Esophagus mucosa (tissue), 1 donor: Measurements from ENCODE around the gene DSG2. TPM values are rescaled to one million over a fixed set of nuclear protein-coding genes. Genes with fewer than 3 reads are reported as not detected.

Experiments used
- ATAC-seq: fragments of 200-7000 bp; cut with Tn5 transposase; one replicate; pipeline ENCODE4 v1.9.1; 2020
- total RNA-seq: library from RNA; stranded (reverse); gene quantifications from one replicate; pipeline ENCODE4 v1.2.4, GENCODE V29; 2023
- donor health status: DM: yes; HTN: yes; CAD: no.

The DSG2 gene
- total RNA-seq, 1 donor from 2014 or later = 22.4 TPM

DNA sequence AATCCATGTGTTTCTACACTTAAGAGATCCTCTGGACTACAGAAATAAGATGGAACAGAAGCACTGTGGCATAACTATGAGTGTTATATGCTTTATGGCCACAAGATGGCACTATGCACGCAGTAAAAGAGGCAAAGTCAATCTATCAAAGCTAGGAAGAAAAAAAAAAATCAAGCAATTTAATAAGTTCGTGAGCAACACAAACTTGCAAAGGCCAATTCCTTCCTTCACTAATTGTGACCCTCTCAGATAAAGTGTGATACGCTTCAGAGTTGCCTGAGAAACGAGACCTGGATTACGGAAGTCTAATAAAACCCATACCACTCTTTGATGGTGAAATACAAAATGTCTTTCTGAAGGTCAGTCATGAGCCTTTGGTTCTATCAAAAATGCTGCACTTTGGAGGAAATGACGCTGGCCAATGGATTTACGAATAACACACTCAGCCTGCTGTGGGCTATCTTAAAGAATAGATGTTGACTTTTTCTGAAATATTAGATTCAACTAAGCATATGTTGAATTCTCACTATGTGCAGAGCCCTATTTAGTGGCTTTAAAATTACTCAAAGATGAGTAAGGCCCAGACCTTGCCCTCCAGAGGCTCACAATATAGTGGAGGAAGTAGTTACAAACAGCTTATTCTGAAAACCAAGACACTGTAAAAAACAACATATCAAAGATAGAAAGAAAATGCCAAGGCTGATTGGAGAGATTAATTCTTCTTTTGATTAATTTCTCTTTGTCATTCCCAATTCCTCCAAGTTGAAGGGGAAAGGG, 58.2 kb downstream of the DSG2 start:
- peak; percentile 87 for ATAC-seq

DNA sequence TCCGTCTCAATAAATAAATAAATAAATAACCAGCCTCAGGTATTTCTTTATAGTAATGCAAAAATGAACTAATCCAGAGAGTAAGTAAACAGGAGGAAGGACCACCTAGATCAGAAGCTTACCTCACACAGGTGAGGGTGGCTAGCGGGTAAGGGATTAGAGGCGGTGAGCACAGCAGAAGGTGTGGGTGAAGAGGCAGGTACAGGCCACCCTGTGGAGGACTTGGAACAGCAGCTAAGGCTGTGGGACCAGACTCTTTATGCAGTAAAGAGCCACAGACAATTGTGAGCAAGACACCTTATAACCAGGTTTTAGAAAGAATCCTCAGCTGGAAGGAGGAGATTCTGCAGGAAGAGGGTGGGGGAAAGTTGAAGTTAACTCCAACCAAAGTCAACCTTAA, 59.5 kb downstream of the DSG2 start:
- peak; percentile 45 for ATAC-seq

DNA sequence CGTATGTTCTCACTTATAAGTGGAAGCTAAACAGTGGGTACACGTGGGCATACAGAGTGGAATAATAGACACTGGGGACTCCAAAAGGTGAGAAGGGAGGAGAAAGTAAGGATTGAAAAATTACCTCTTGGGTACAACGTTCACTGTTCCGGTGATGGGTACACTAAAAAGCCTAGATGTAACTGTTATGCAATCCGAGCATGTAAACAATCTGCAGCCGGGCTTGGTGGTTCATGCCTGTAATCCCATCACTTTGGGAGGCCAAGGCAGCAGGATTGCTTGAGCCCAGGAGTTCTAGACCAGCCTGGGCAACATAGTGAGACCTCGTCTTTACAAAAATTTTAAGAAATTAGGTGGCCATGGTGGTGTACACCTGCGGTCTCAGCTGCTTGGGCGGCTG, 60.6 kb downstream of the DSG2 start:
- ATAC-seq = no peak

DNA sequence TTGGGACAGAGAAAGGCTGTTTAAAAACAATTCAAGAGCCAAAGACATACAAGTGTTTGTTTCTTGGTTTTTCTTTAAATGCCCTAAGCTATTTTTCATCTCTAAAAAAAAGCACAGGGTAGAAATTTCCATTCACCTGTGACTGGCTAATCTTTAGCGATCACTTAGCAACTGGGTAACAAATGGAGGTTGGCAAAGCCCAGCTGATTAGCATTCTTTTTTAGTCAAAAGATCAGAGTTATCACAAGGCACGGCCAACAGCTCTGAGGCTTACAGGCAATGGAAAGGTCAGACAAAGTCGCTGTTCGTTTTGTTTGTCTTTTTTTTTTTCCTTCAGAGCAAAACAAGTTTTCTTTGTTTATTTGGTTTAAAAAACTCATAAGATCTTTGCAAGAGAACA, 64.7 kb downstream of the DSG2 start:
- no peak for ATAC-seq

DNA sequence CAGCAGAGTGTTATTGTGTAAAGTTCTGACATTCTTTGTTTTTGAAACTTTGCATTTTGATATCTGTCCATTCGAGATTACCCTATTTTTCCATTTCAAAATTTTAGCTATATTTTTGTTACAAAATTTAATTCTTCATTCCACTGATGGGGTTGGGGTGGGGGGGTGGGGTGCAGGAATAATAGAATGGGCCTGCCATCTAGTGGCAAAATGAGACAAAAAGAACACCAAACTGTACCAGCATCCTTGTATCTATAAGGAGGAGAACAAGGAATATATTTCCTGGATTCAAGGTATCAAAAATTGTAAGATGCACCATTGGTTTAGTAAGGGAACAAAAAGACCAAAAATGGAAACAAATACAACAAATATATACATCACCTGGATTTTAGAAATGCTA, 65.8 kb downstream of the DSG2 start:
- no peak for ATAC-seq

DNA sequence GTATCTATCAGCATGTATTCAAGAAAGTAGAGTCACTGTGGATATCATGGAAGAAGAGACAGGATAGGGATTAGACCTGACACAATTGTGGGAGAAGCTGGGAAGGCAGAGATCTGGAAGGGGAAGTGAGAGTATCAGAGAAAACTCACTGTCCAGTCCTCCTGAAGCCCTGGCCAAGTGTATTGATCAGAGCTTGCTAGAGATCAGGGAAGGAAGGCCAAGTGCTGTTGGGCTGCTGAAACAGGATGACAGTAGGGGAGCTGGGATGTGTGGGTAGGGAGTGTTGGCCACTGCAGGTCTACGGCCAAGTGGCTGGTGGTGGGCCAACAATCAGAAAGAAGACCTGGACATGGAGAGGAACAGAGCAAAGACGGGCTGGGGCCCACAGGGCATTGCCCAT, 67.4 kb downstream of the DSG2 start:
- ATAC-seq = no peak

DNA sequence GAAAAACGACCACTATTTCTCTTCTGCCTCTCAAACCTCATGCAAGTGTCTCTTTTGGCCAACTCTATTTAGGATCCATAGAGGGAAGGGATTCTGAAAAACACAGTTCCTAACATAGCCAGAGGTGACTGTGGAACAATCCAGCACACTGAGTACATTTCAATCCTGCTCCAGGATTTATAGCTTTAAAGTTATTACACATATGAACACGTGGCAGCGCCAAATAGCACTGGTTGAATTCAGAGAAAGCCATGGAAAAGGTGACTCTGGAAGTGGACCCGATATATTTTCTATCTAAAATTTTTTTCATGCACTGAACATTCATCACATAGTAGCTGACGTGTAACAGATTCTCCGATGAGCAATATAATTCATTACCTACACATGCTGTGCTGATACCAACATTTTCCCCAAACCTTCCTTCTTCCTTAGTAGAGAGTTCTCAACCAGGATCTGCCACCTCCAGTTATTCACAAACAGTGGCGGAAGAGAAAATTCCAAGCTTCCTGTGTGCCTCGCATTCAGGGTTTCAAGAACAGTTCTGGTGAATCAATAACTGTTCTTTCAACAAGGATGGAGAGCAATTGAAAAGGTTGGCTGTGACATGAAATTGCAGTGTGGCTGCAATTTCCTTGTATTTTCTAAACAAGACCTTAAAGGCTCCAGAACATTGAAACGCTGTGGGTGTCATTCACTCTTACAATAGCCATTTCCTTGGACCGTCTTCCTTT, 68.0 kb downstream of the DSG2 start:
- ATAC-seq = no peak

DNA sequence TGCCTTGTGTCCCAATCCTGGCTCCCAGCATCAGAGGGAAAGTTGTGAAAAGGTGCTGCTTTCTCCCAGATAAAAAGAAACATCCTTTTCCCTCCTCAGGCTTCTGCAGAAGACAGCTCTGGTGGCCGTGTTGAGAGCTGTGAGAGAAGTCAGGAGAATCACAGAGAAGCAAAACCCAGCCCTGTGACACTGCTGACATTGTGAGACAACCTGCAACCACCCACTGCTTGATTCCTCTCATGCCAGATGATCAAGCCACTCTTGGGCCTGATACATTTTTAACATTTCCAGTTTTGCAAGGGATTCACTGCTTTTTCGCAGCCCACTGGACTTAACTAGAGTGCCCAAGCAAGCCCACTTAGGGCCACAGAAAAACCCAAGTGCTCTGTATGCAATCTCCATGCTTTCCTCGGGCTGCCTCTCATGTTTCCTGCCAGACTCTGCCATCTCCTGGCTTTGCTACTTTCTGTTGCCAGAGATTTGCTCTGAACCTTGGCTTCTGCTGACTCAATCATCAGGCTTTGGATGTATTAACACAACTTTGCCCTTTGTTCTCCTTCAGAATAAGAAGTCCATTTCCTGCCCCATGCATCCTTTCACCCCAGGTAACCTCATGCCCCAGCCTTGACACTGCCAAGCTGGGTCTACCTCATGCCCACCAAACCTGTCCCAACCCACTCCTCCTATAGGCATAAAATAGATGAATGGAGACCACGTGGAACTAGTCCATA, 68.8 kb downstream of the DSG2 start:
- ATAC-seq = no peak

DNA sequence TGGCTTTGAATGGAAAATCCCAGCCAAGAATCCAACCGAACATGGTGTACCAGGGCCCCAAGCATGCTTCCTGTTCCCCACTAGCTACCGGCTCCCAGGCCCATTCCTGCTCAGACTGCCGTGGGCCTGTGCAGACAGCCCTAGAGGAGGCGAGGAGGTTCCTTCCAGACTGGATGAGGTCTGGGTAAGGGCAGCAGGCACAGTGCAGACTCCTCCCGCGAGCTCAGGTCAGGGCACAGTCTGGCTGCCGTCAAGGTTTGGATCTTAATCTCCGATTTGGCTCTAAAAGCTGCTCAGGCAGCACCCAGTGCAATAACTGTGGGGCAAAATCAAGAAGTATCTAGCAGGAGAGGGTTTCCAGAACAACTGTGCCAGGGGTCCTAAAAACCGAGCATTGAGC, 74.4 kb downstream of the DSG2 start:
- ATAC-seq = peak; percentile 69

DNA sequence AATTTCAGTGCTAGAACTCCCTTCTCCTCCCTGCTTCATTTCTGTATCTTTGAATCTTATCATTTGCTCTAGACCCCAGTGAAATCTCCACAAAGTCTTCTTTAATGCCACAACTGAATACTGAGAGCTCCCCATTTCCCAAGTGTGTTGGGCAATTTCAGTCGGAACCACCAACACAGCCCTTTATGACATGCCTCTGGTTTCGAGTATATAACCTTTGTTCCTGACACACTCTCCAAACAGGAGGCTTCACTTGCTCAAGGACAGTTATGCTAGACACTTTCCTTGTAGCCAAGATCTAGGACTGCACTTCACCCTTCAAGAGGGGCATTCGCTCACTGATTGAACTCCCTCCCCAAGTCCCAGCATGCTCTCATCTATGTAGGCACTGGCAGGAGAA, 75.1 kb downstream of the DSG2 start:
- no peak for ATAC-seq

DNA sequence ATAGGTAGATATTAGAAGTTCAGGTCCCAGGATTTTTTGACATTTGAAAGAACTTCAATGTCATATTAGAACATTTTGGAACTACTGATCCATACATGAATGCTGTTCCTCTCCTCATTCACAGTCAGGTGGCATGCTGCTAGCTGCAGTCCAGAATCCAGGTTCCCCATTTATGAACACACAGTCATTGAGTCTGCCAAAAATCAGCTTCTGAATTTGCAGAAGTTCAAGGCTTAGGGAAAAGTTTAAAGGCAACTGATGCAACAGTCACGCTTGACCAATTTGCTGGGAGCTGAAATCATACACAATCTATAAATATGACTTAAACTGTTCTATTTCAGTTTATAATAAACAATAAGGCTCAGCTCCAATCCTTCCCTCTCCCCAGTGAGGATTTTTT, 76.4 kb downstream of the DSG2 start:
- no peak for ATAC-seq

DNA sequence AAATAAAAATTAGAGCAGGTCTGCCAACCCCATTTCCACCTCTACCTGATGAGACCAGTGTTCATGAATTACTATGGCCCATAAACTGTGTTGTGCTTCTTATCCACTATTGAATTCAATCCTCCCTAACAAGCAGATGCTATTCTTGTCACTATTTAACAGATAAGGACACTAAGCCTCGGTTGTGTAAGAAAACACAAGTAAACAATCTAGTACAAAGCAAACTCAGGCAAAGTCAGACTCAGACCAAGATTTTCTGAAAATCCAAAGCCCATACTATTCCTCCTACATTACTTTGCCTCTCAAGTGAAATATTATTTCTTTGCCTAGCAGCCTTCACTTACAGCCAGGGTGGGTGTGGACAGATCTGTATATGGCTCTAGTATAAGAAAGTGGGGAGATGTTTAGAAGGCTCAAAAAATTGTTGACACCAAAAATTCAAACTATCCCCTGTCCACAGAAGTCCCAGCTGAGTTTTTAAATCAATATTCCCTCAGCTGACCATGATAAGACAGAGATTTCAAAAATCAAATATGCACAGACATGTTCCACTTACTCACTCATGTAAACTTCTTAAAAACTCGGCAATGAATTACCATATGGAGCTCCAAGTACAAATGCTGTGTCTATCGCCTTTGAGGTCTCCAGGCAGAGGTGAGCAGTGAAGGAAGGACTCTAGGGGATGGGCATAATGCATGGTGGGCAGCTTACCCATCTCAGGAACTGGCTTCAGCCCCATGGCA, 77.7 kb downstream of the DSG2 start:
- ATAC-seq = no peak

DNA sequence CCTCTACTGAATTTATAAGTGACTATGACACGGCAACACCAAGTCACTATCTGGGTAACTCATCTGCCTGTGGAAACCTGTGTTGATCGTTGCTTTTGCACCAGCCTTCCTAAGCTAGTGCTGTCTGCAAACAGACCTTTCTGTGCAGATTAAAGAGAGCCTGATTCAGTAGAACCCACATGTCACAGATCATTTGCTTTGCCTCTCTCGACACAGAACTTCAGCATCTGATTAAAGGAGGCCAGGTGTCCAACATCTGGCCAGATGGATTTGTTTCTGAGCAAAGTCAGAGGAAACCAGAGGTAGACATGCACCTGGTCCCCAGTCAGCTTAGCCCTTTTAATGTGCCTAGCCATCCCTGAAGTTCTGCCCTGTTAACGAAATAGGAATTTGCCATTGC, 78.7 kb downstream of the DSG2 start:
- ATAC-seq = no peak

DNA sequence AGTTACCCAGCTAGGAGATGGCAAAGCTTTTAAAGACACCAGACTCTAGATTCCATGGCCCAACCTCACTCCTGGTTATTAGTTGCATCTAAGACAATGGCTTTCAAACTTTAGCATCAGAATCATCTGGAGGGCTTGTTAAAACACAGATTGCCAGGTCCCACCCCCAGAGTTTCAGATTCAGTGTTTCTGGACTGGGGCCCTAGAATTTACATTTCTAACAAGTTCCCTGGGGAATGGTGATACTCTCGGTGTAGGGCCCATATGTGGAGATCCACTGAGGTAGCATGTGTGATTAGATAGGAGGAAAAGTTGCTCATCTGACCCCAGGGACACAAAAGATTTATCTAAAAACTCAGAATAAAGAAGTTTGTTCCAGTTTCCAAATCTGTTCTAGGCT, 79.2 kb downstream of the DSG2 start:
- no peak for ATAC-seq

DNA sequence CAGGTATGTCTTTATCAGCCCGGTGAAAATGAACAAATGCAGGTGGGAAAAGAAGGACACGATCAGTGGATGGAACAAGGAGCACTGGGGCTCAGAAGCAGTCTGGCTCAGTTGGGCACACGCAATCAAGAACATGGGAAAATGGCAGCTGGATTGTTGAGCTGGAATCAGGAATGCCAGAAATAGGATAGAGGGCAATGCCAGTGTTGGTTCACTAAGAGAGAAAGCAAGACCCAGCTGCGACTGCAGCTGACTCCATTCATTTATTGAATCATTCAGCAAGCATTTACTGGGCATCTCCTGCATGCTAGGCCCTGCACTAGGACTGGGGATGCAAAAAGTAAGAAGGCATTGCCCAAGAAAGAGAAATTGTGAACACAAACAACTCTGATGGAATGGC, 80.1 kb downstream of the DSG2 start:
- ATAC-seq = no peak

DNA sequence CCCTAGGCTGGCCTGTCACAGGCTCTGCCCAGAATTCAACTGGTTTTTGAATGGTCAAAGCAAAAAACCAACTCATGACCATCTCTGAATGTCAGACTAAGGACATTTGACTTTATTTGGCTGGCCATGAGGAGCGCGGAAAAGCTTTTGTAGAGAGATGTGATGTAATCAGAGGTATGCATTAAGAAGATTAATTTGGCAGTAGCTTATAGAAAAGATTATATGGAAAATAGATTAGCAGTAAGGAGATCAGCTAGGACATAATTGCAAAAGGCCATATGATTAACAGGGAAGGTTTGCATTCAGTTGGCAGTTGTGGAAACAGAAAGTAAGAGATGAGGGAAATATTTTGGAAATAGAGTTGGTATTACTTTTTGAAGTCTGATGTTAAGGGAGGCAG, 81.4 kb downstream of the DSG2 start:
- ATAC-seq = no peak

DNA sequence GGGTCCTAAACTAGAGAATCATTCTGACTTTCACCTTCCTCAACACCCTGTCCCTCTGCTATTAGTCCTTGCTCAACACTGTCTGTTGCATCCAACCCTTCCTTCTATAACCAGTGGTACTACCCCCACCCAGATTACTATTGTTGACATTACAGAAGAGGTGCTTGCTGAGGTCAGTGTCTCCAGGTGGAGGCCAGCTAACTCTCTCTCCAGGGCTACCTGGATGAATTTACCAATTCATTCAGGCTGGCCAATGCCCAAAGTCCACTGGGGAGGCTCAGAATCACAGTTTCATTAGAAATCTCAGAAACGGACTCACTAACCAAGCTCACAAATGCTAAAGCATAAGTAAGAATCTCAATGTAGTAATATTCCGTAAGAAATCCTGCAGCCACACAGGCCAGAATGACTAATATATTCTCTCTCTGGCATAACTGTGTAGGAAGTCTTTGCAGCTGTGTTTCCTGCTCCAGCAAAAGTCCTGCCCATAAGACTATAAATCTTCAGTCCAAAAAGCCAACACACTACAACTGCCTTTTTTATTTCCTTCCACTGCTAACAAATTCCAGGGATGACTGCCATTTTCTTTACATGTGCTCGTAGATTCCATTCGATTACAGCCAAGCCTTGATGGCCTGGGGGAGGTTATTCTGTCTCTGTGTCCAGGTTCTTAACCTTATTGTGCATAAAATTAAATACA, 83.7 kb downstream of the DSG2 start:
- ATAC-seq = peak; percentile 66

DNA sequence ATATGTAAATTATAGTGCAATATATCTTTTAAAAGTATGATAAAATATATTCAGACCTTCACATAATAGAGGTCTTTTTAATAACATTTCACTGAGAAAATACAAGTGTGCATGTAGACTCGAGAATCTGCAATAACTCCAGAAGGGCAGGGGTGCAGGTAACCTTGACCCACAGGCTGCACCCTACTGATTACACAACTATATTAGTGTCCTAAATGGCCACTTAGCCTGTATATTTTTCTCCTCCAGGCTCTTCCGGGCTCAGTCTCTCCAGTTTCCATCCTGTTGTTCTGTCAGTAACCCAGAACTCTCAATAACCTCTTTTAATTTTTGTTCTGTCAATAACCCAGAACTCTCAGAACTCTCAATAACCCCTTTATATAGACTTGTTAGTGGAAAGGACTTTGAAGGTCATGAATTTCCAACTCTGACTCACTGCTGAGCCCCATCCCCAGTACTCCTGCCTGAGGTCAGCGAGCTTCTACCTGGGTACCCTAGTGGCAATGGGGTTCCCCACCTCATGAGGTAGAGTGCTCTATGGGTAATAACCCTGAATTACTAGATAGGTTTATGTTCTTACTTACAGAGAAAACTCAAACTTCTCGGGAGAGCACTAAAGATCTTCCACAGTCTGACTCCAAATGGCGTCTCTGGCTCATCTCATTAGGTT, 85.3 kb downstream of the DSG2 start:
- ATAC-seq = no peak

DNA sequence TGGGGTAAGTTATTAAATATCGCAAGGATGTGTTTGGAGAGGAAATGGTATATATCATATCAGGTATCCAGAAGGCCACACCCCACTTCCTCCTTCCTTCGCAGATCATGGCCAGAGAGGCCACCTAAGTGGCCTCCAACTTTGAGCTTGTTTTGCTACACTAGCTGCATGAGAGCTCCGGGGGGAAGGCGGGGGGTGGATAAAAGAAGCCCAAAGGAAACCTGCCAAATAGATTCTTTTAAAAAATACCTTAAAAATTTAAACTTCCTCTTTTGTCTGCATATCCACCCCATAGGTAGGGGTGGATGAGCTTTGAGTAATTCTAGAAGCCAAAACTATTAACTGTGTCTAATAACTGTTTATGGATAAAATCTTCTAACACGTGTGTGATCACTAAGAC, 88.0 kb downstream of the DSG2 start:
- ATAC-seq = no peak

DNA sequence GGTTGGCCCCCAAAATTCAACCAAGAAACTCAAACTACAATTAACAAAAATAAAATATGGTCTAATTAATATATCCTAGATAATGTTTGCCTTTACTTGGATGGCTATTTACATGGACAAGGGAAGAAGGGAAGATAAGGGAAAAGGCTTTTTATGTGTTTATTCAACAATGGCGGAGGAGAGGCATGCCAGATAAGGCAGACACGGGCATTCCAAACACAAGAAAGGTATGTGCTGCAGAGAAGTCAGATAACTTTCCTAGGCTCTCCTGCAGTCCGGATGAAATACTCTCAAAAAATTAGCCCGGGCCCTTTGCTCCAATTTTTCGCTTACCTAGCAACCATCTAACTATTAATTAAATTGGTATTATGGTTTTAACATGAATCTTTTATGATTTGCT, 88.6 kb downstream of the DSG2 start:
- no peak for ATAC-seq

DNA sequence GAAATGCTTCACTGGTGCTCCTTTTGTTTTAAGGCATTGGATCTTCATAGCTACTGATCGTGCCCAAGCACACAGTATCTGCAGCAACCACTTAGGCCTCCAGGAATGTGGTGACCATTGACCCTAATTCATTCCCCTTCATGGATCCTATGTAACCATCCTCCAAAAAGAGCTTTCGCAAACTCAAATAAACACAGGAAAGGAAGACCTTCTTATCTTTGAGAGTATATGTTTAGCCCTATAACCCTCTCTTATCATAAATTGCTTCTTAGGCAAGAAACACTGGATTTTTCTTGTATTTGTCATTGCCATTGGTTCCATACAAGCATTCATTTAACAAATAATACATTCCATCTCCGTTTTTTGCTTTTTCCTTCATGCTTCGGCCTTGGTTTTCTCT, 89.6 kb downstream of the DSG2 start:
- no peak for ATAC-seq

DNA sequence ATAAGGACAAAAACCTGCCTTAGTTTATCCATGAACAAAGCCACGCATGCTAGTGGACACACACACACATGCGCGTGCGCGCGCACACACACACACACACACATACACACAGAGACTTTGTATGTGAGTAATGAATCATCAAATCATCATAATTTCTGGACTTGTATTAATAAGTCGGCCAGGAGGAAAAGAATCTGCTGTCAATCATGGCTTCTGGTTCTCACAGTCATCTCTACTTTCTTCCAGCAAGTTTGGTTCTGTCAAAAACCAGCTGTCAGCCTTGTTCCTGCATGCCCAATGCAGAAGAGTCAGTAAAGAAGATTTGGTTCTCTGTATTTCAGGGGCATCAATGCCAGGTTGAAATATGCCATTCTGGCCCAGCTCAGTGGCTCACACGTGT, 92.6 kb downstream of the DSG2 start:
- peak; percentile 77 for ATAC-seq
